HCT116 (cell line): ENCODE results near the gene TBX5. TPM values are rescaled to one million over a fixed set of nuclear protein-coding genes. Genes with fewer than 3 reads are reported as not detected.

Experiments used
- ATAC-seq: fragments of 200-7000 bp; cut with Tn5 transposase; 2 replicates; pipeline ENCODE4 v1.9.1; 2020; ENCODE audit warnings: mild to moderate bottlenecking, moderate library complexity
- BruUV-seq: library from RNA; stranded (reverse); fragments of 400-500 nt; replicated peaks from 2 replicates; lab custom pipeline; 2021; lab: Mats Ljungman, UMichigan
- CTCF ChIA-PET: fragments of 300-600 bp; sonication (Branson Sonifier 250); formaldehyde crosslinking; loops from one replicate; lab custom pipeline; 2021; ENCODE audit warnings: antibody characterized with exemption; lab: Charles Lee
- POLR2A ChIA-PET: fragments of 300-600, 350-600 bp; sonication (Branson Sonifier 250); formaldehyde crosslinking; loops from one replicate; lab custom pipeline; 2021; ENCODE audit warnings: antibody characterized with exemption; lab: Charles Lee
- RAD21 ChIA-PET, 2 experiments: fragments of 300-600 bp; sonication (Branson Sonifier 250); formaldehyde crosslinking; loops; one replicate each; lab custom pipeline; 2023; ENCODE audit warnings: low total read pairs in 2 of 2; ENCODE audit not compliant: uncharacterized antibody in 2 of 2, unreplicated experiment in 2 of 2, low non-redundant PET in 1 of 2; lab: Charles Lee
- DNase-seq: peaks from one replicate; pipeline ENCODE4 v3.0.0-alpha.2; 2010; ENCODE audit warnings: low read depth, low spot score
- H2AFZ ChIP-seq: fragments of 200-600 bp; shearing (Covaris generic), sonication (generic); 2 replicates; pipeline ENCODE4 v1.6.1; 2017; ENCODE audit warnings: low read depth, mixed run types, mixed read lengths, antibody characterized with exemption, low read length; ENCODE audit not compliant: poor library complexity, severe bottlenecking
- H3K27ac ChIP-seq: 2 replicates; pipeline ENCODE4 v1.5.1; 2012; ENCODE audit warnings: low read depth, low read length
- H3K27me3 ChIP-seq: fragments of 200-600 bp; sonication (generic); 2 replicates; pipeline ENCODE4 v1.6.1; 2016; ENCODE audit warnings: mixed run types, low read length, mixed read lengths; ENCODE audit not compliant: insufficient read depth
- H3K36me3 ChIP-seq, 2 experiments: fragments of 200-500 bp in 1 of 2; fragments of 200-600 bp in 1 of 2; sonication (Bioruptor generic) in 1 of 2; sonication (generic) in 1 of 2; 2 replicates each; pipeline versions ENCODE4 v1.5.1 to v1.6.1; 2014 to 2016; ENCODE audit warnings: low read length in 2 of 2, inconsistent platforms in 1 of 2, mixed read lengths in 1 of 2, mixed run types in 1 of 2; ENCODE audit not compliant: insufficient read depth in 2 of 2, control insufficient read depth in 1 of 2
- H3K4me1 ChIP-seq, 2 experiments: fragments of 200-600 bp in 1 of 2; sonication (generic) in 1 of 2; 2 replicates each; pipeline versions ENCODE4 v1.5.1 to v1.6.1; 2012 to 2017; ENCODE audit warnings: low read length in 2 of 2, inconsistent platforms in 1 of 2, mild to moderate bottlenecking in 1 of 2, mixed read lengths in 1 of 2, mixed run types in 1 of 2, moderate library complexity in 1 of 2; ENCODE audit not compliant: insufficient read depth in 2 of 2, control insufficient read depth in 1 of 2
- H3K4me2 ChIP-seq: fragments of 200-600 bp; sonication (generic); 2 replicates; pipeline ENCODE4 v1.6.1; 2017; ENCODE audit warnings: mixed run types, low read length, mixed read lengths
- H3K4me3 ChIP-seq, 2 experiments: fragments of 200-600 bp in 1 of 2; sonication (generic) in 1 of 2; replicated peaks in 1 of 2; 2 replicates each; pipeline ENCODE4 v1.5.1; 2011 to 2016; ENCODE audit warnings: low read length in 2 of 2, control low read depth in 1 of 2, low read depth in 1 of 2, mild to moderate bottlenecking in 1 of 2, mixed read lengths in 1 of 2, mixed run types in 1 of 2
- H3K79me2 ChIP-seq: fragments of 200-600 bp; sonication (generic); 2 replicates; pipeline ENCODE4 v1.6.1; 2017; ENCODE audit warnings: mild to moderate bottlenecking, mixed run types, low read length, moderate library complexity, mixed read lengths; ENCODE audit not compliant: insufficient read depth
- H3K9ac ChIP-seq: fragments of 200-600 bp; sonication (generic); 2 replicates; pipeline ENCODE4 v1.6.1; 2016; ENCODE audit warnings: low read length, mixed read lengths
- H3K9me2 ChIP-seq: fragments of 200-600 bp; sonication (generic), shearing (Covaris generic); 2 replicates; pipeline ENCODE4 v1.6.1; 2017; ENCODE audit warnings: mixed run types, mild to moderate bottlenecking, moderate library complexity; ENCODE audit not compliant: insufficient read depth
- H3K9me3 ChIP-seq, 2 experiments: fragments of 200-500 bp in 1 of 2; fragments of 200-600 bp in 1 of 2; sonication (Bioruptor generic) in 1 of 2; sonication (generic) in 1 of 2; 2 replicates each; pipeline ENCODE4 v1.6.1; 2014 to 2017; ENCODE audit warnings: low read length in 2 of 2, mixed read lengths in 2 of 2, inconsistent platforms in 1 of 2, low read depth in 1 of 2, mild to moderate bottlenecking in 1 of 2, mixed run types in 1 of 2, moderate library complexity in 1 of 2; ENCODE audit not compliant: control insufficient read depth in 1 of 2, insufficient read depth in 1 of 2
- H4K20me1 ChIP-seq: fragments of 200-600 bp; sonication (generic), shearing (Covaris generic); 2 replicates; pipeline ENCODE4 v1.6.1; 2017; ENCODE audit warnings: mixed run types, mild to moderate bottlenecking, moderate library complexity; ENCODE audit not compliant: insufficient read depth
- CBX3 ChIP-seq: IDR thresholded peaks from 2 replicates; pipeline ENCODE4 v1.6.1; 2012; ENCODE audit warnings: low read depth
- EGR1 ChIP-seq: IDR thresholded peaks from 2 replicates; pipeline ENCODE4 v1.6.1; 2012; ENCODE audit warnings: low read depth
- ELF1 ChIP-seq: IDR thresholded peaks from 2 replicates; pipeline ENCODE4 v1.6.1; 2012; ENCODE audit warnings: low read depth, borderline replicate concordance
- EZH2phosphoT487 ChIP-seq: fragments of 200-600 bp; IDR thresholded peaks from 2 replicates; pipeline ENCODE4 v1.6.1; 2018; ENCODE audit warnings: antibody characterized with exemption, borderline replicate concordance
- FOSL1 ChIP-seq: IDR thresholded peaks from 2 replicates; pipeline ENCODE4 v1.6.1; 2012; ENCODE audit warnings: low read depth
- JUND ChIP-seq: IDR thresholded peaks from 2 replicates; pipeline ENCODE4 v1.6.1; 2012
- MAX ChIP-seq: IDR thresholded peaks from 2 replicates; pipeline ENCODE4 v1.6.1; 2012
- POLR2A ChIP-seq: IDR thresholded peaks from 2 replicates; pipeline ENCODE4 v1.7.0; 2011; ENCODE audit warnings: borderline replicate concordance; ENCODE audit not compliant: insufficient read depth, insufficient read length; ENCODE audit errors: extremely low read depth
- SRF ChIP-seq: IDR thresholded peaks from 2 replicates; pipeline ENCODE4 v1.6.1; 2012; ENCODE audit warnings: low read depth
- intact Hi-C: fragments of 100-400 bp; cut with micrococcal nuclease; formaldehyde crosslinking; loops from 2 replicates; pipeline ENCODE4 v1.10.0; 2022
- total RNA-seq: library from RNA; stranded (reverse); gene quantifications from one replicate; pipeline ENCODE4 v1.2.1, GENCODE V29; 2021; ENCODE audit not compliant: unreplicated experiment
- TF ChIP-seq, protein P1 (sequence below): IDR thresholded peaks from 2 replicates; pipeline ENCODE4 v1.6.1; 2012; ENCODE audit warnings: low read depth
- TF ChIP-seq, protein P2 (sequence below): IDR thresholded peaks from 2 replicates; pipeline ENCODE4 v1.6.1; 2011; ENCODE audit warnings: mild to moderate bottlenecking, low read length, moderate library complexity; ENCODE audit not compliant: insufficient replicate concordance; ENCODE audit errors: extremely low read depth
- TF ChIP-seq, protein P3 (sequence below): IDR thresholded peaks from 2 replicates; pipeline ENCODE4 v1.6.1; 2012

The TBX5 gene
- total RNA-seq, 1 experiment from 2014 or later, result 0.10 TPM

DNA sequence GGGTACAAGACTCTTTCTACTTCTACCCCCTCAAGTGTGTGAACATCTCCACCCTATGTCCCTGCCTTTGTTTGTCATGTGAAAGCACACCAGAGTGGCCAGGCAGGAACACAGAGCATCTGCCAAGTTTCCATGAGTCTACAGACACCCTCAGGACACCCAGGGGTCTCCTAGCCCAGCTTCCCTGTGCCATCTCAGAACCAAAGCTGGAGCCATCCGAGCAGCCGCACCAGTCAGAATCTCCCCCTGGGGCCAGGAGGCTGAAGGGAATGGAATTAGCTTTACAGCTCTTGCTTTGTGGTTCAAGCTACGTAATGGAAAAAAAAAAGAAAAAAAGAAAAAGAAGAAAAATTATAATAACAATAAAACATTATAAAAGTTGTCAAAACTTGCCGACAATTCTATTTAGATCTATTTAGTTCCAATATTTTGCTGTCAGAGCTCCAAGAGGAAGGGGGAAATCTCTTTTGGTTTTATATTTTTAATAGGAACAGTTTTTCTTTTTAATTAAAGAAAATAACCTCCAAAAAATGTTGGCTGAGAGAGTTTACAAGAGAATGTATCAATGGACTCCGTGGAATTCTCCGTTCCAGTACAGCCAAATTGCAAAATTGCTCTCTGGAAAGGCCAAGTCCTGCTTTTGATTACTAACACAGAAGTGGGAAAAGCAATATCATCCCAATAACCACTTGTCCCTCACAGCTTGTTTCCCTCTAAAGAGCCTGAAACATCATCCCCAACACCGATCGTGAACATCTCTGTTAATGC lies 37.1 kb downstream of the TBX5 start (continued):
- TF ChIP-seq, protein P1, sequence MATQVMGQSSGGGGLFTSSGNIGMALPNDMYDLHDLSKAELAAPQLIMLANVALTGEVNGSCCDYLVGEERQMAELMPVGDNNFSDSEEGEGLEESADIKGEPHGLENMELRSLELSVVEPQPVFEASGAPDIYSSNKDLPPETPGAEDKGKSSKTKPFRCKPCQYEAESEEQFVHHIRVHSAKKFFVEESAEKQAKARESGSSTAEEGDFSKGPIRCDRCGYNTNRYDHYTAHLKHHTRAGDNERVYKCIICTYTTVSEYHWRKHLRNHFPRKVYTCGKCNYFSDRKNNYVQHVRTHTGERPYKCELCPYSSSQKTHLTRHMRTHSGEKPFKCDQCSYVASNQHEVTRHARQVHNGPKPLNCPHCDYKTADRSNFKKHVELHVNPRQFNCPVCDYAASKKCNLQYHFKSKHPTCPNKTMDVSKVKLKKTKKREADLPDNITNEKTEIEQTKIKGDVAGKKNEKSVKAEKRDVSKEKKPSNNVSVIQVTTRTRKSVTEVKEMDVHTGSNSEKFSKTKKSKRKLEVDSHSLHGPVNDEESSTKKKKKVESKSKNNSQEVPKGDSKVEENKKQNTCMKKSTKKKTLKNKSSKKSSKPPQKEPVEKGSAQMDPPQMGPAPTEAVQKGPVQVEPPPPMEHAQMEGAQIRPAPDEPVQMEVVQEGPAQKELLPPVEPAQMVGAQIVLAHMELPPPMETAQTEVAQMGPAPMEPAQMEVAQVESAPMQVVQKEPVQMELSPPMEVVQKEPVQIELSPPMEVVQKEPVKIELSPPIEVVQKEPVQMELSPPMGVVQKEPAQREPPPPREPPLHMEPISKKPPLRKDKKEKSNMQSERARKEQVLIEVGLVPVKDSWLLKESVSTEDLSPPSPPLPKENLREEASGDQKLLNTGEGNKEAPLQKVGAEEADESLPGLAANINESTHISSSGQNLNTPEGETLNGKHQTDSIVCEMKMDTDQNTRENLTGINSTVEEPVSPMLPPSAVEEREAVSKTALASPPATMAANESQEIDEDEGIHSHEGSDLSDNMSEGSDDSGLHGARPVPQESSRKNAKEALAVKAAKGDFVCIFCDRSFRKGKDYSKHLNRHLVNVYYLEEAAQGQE, result no peak
- TF ChIP-seq, protein P2, sequence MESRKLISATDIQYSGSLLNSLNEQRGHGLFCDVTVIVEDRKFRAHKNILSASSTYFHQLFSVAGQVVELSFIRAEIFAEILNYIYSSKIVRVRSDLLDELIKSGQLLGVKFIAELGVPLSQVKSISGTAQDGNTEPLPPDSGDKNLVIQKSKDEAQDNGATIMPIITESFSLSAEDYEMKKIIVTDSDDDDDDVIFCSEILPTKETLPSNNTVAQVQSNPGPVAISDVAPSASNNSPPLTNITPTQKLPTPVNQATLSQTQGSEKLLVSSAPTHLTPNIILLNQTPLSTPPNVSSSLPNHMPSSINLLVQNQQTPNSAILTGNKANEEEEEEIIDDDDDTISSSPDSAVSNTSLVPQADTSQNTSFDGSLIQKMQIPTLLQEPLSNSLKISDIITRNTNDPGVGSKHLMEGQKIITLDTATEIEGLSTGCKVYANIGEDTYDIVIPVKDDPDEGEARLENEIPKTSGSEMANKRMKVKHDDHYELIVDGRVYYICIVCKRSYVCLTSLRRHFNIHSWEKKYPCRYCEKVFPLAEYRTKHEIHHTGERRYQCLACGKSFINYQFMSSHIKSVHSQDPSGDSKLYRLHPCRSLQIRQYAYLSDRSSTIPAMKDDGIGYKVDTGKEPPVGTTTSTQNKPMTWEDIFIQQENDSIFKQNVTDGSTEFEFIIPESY, result no peak
- no peak for TF ChIP-seq CBX3

- H4K20me1 ChIP-seq, result no peaks in the 10 kb centered on the region
- H3K9me3 ChIP-seq, result no peaks in the 10 kb centered on the region
- H3K27ac ChIP-seq, result no peak overlapping the region
- H3K27me3 ChIP-seq, result peaks cover 29% of the 10 kb centered on the region
- POLR2A ChIA-PET, result no interaction called here
- H3K4me3 ChIP-seq, result no peak overlapping the region
- ATAC-seq, result no peak
- H3K9ac ChIP-seq, result no peak overlapping the region
- intact Hi-C loops, result no loop called here
- H3K4me2 ChIP-seq, result no peak overlapping the region
- no peak for DNase-seq
- no peaks in the 10 kb centered on the region for H3K79me2 ChIP-seq
- no peaks in the 10 kb centered on the region for H3K9me2 ChIP-seq
- no peaks in the 10 kb centered on the region for H3K4me1 ChIP-seq
- CTCF ChIA-PET, result no interaction called here
- RAD21 ChIA-PET, result no interaction called here
- H3K36me3 ChIP-seq, result no peaks in the 10 kb centered on the region
- no peak overlapping the region for H2AFZ ChIP-seq
- BruUV-seq, result no TSS peak
- TF ChIP-seq, protein P2, result no peak
- TF ChIP-seq, protein P3, sequence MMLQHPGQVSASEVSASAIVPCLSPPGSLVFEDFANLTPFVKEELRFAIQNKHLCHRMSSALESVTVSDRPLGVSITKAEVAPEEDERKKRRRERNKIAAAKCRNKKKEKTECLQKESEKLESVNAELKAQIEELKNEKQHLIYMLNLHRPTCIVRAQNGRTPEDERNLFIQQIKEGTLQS, result no peak
- TF ChIP-seq POLR2A (no peak), FOSL1 (no peak), MAX (no peak), EGR1 (no peak), JUND (no peak), SRF (no peak), ELF1 (no peak), EZH2phosphoT487 (no peak)
Measured at GRCh38 chr12:114361992-114362391, 44.0 kb downstream of the TBX5 start.
